Transverse colon (tissue), 4 donors: ENCODE measurements around the gene SPEF2.

ENCODE experiments used
- CTCF ChIP-seq, 5 experiments: fragments of 200-600 bp in 3 of 5; fragments of 450-650 bp in 2 of 5; sonication (generic) in 3 of 5; IDR thresholded peaks; 1 replicate in 2 of 5; 2 replicates in 3 of 5; pipeline ENCODE4 v1.5.1; 2016 to 2017; ENCODE audit warnings: antibody characterized with exemption in 5 of 5, inconsistent platforms in 3 of 5, mild to moderate bottlenecking in 2 of 5, moderate library complexity in 1 of 5
- POLR2A ChIP-seq: fragments of 450-650 bp; IDR thresholded peaks from one replicate; pipeline ENCODE4 v1.6.1; 2016; ENCODE audit warnings: antibody characterized with exemption, mild to moderate bottlenecking, moderate library complexity
- POLR2AphosphoS5 ChIP-seq, 3 donors: sonication (generic); formaldehyde crosslinking; IDR thresholded peaks; one replicate each; pipeline ENCODE4 v1.6.1; 2016; ENCODE audit warnings: antibody characterized with exemption in 3 of 3

GRCh38 chr5:35575578-35575977 lies 42.1 kb upstream of the SPEF2 start:
- TF ChIP-seq CTCF (IDR thresholded peaks at IDR 0.05) (no peak), POLR2A (no peak), POLR2AphosphoS5 (IDR thresholded peaks at IDR 0.05) (no peak)
